H9 (cell line): ENCODE measurements around the gene OLIG2. TPM values are rescaled to one million over a fixed set of nuclear protein-coding genes. Genes with fewer than 3 reads are reported as not detected.

Experiments
- DNase-seq: peaks from one replicate; pipeline ENCODE4 v3.0.0-alpha.2; 2017
- H2AFZ ChIP-seq: one replicate; pipeline ENCODE4 v1.6.1; 2013; ENCODE audit warnings: mild to moderate bottlenecking, low read length, control low read depth, moderate library complexity
- H2AK5ac ChIP-seq: 2 replicates; pipeline ENCODE4 v1.6.1; 2013; ENCODE audit warnings: low read length, control low read depth, mixed read lengths; ENCODE audit not compliant: insufficient read length
- H2BK120ac ChIP-seq: one replicate; pipeline ENCODE4 v1.6.1; 2013; ENCODE audit warnings: low read depth, mild to moderate bottlenecking, low read length, control low read depth, inconsistent platforms; ENCODE audit not compliant: poor library complexity, severe bottlenecking
- H2BK12ac ChIP-seq: 2 replicates; pipeline ENCODE4 v1.6.1; 2013; ENCODE audit warnings: low read length, control low read depth, mixed read lengths, low read depth; ENCODE audit not compliant: insufficient read length
- H2BK15ac ChIP-seq: 2 replicates; pipeline ENCODE4 v1.6.1; 2013; ENCODE audit warnings: low read depth, low read length, control low read depth
- H2BK20ac ChIP-seq: one replicate; pipeline ENCODE4 v1.6.1; 2013; ENCODE audit warnings: low read depth, mild to moderate bottlenecking, low read length, control low read depth, inconsistent platforms; ENCODE audit not compliant: poor library complexity, severe bottlenecking
- H2BK5ac ChIP-seq: 2 replicates; pipeline ENCODE4 v1.6.1; 2013; ENCODE audit warnings: low read length, control low read depth, mixed read lengths; ENCODE audit not compliant: insufficient read length
- H3K14ac ChIP-seq: 2 replicates; pipeline ENCODE4 v1.6.1; 2013; ENCODE audit warnings: low read length, control low read depth; ENCODE audit not compliant: insufficient read depth
- H3K18ac ChIP-seq: 2 replicates; pipeline ENCODE4 v1.6.1; 2013; ENCODE audit warnings: low read depth, mild to moderate bottlenecking, mixed read lengths, low read length, control low read depth; ENCODE audit not compliant: insufficient read length
- H3K23ac ChIP-seq: 2 replicates; pipeline ENCODE4 v1.6.1; 2013; ENCODE audit warnings: low read length, control low read depth, mixed read lengths, low read depth; ENCODE audit not compliant: insufficient read length
- H3K23me2 ChIP-seq: 2 replicates; pipeline ENCODE4 v1.6.1; 2013; ENCODE audit warnings: low read depth, mild to moderate bottlenecking, mixed read lengths, low read length, control low read depth; ENCODE audit not compliant: insufficient read length, poor library complexity, severe bottlenecking
- H3K27ac ChIP-seq: 2 replicates; pipeline ENCODE4 v1.5.1; 2013; ENCODE audit warnings: low read length, control low read depth, mixed read lengths, low read depth; ENCODE audit not compliant: insufficient read length
- H3K27me3 ChIP-seq: 2 replicates; pipeline ENCODE4 v1.6.1; 2013; ENCODE audit warnings: low read length, control low read depth, inconsistent platforms; ENCODE audit not compliant: insufficient read depth
- H3K4ac ChIP-seq: 2 replicates; pipeline ENCODE4 v1.6.1; 2013; ENCODE audit warnings: low read depth, mild to moderate bottlenecking, control low read depth, inconsistent platforms, low read length, moderate library complexity
- H3K4me1 ChIP-seq: 2 replicates; pipeline ENCODE4 v1.6.1; 2013; ENCODE audit warnings: low read length, control low read depth, inconsistent platforms; ENCODE audit not compliant: insufficient read depth
- H3K4me2 ChIP-seq: 2 replicates; pipeline ENCODE4 v1.6.1; 2013; ENCODE audit warnings: low read length, control low read depth, mixed read lengths; ENCODE audit not compliant: insufficient read length, insufficient read depth
- H3K56ac ChIP-seq: 2 replicates; pipeline ENCODE4 v1.6.1; 2013; ENCODE audit warnings: low read depth, mild to moderate bottlenecking, mixed read lengths, low read length, control low read depth; ENCODE audit not compliant: insufficient read length
- H3K79me1 ChIP-seq: 2 replicates; pipeline ENCODE4 v1.6.1; 2013; ENCODE audit warnings: low read depth, mild to moderate bottlenecking, moderate library complexity, low read length, control low read depth, inconsistent platforms; ENCODE audit not compliant: insufficient read depth, poor library complexity, severe bottlenecking
- H3K79me2 ChIP-seq: 2 replicates; pipeline ENCODE4 v1.6.1; 2013; ENCODE audit warnings: low read length, control low read depth, inconsistent platforms; ENCODE audit not compliant: insufficient read depth
- H3K9ac ChIP-seq: 2 replicates; pipeline ENCODE4 v1.6.1; 2013; ENCODE audit warnings: low read length, control low read depth, mixed read lengths; ENCODE audit not compliant: insufficient read length; ENCODE audit errors: extremely low read depth
- H3K9me3 ChIP-seq: one replicate; pipeline ENCODE4 v1.6.1; 2013; ENCODE audit warnings: low read depth, low read length, inconsistent platforms; ENCODE audit not compliant: control insufficient read depth
- H3T11ph ChIP-seq: one replicate; pipeline ENCODE4 v1.6.1; 2013; ENCODE audit warnings: mild to moderate bottlenecking, low read length, control low read depth, inconsistent platforms
- H4K20me1 ChIP-seq: one replicate; pipeline ENCODE4 v1.6.1; 2013; ENCODE audit not compliant: control insufficient read depth, insufficient read length, insufficient read depth
- H4K5ac ChIP-seq: 2 replicates; pipeline ENCODE4 v1.6.1; 2013; ENCODE audit warnings: low read depth, mild to moderate bottlenecking, mixed read lengths, low read length, control low read depth; ENCODE audit not compliant: insufficient read length
- H4K8ac ChIP-seq: replicated peaks from 2 replicates; pipeline ENCODE4 v1.6.1; 2013; ENCODE audit warnings: low read length, control low read depth, mixed read lengths, low read depth; ENCODE audit not compliant: insufficient read length
- H4K91ac ChIP-seq: 2 replicates; pipeline ENCODE4 v1.6.1; 2013; ENCODE audit warnings: low read depth, mild to moderate bottlenecking, moderate library complexity, mixed read lengths, low read length, control low read depth; ENCODE audit not compliant: insufficient read length
- H3K27ac Mint-ChIP-seq, 3 experiments: 2 replicates in 2 of 3; 3 replicates in 1 of 3; pipeline ENCODE4 v1.8.0; 2020 to 2021; ENCODE audit warnings: mixed read lengths in 3 of 3, mild to moderate bottlenecking in 1 of 3, moderate library complexity in 1 of 3
- H3K27me3 Mint-ChIP-seq: 2 replicates; pipeline ENCODE4 v1.8.0; 2021; ENCODE audit warnings: low read depth, mild to moderate bottlenecking, moderate library complexity, mixed read lengths
- H3K36me3 Mint-ChIP-seq, 3 experiments: 2 replicates in 2 of 3; 3 replicates in 1 of 3; pipeline ENCODE4 v1.8.0; 2020 to 2021; ENCODE audit warnings: low read depth in 3 of 3, mixed read lengths in 3 of 3; ENCODE audit not compliant: insufficient read depth in 1 of 3
- H3K4me1 Mint-ChIP-seq, 2 experiments: 2 replicates each; pipeline ENCODE4 v1.8.0; 2020; ENCODE audit warnings: mixed read lengths in 2 of 2
- H3K4me3 Mint-ChIP-seq, 2 experiments: 2 replicates in 1 of 2; 3 replicates in 1 of 2; pipeline ENCODE4 v1.8.0; 2020 to 2021; ENCODE audit warnings: mild to moderate bottlenecking in 2 of 2, mixed read lengths in 2 of 2, moderate library complexity in 1 of 2
- H3K9me3 Mint-ChIP-seq, 2 experiments: 2 replicates in 1 of 2; 3 replicates in 1 of 2; pipeline ENCODE4 v1.8.0; 2020; ENCODE audit warnings: mild to moderate bottlenecking in 2 of 2, mixed read lengths in 2 of 2, moderate library complexity in 1 of 2
- WGBS: extraction: QIAGEN DNeasy Blood & Tissue Kit; methylation state at CpG from one replicate; pipeline ENCODE4 v1.1.7; 2013; ENCODE audit warnings: missing lambda C conversion rate, low lambda C conversion rate, mixed read lengths; ENCODE audit not compliant: insufficient read length; ENCODE audit errors: extremely low coverage; 5-methylcytosine and 5-hydroxymethylcytosine counted together
- total RNA-seq: library from RNA; stranded (reverse); gene quantifications from 2 replicates; pipeline ENCODE4 v1.2.1, GENCODE V29; 2021
- TF ChIP-seq, protein P1 (sequence below): fragments of 200-600 bp; sonication (generic); conservative IDR thresholded peaks from 3 replicates; pipeline ENCODE4 v1.8.0; 2021; ENCODE audit warnings: antibody characterized with exemption, mild to moderate bottlenecking

Gene OLIG2
- total RNA-seq, 1 experiment from 2014 or later: 1.4 TPM

DNA sequence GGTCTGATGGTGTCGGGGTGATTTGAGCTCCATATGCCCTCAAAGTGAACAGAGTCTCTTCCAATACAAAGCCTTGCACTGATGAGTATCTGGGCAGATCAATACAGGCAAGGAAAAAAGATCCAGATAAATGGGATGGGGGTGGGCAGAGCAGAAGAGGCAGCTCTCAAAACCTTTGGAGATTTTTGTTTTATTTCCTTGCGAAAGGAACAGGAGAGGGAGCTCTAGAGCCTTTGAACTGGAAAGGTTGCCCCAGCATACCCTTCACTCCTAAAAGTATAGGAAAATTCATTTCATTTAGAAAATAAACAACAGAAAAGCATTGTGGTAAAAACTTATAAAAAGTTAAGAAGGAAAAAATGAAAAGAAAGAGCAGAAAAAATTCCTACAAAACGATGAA, 31.4 kb upstream of the OLIG2 start:
- no peak for DNase-seq
- H3K4me2 ChIP-seq: no peak overlapping the region
- H3K36me3 Mint-ChIP-seq: peaks cover 0 to 7% (median 3%) of the 10 kb centered on the region in 3 experiments; a peak in 3 of 7 replicates
- H3K27me3 ChIP-seq: no peaks in the 10 kb centered on the region
- no peak overlapping the region for H2BK20ac ChIP-seq
- no peaks in the 10 kb centered on the region for H3K23me2 ChIP-seq
- no peaks in the 10 kb centered on the region for H3K79me1 ChIP-seq
- H4K91ac ChIP-seq: no peak overlapping the region
- H3K9me3 ChIP-seq: no peaks in the 10 kb centered on the region
- no peak overlapping the region for H2AFZ ChIP-seq
- no peak overlapping the region for H4K8ac ChIP-seq
- no peak overlapping the region for H3K23ac ChIP-seq
- H3K4me1 Mint-ChIP-seq: peaks cover 18 to 30% of the 10 kb centered on the region in 2 experiments
- H3K27ac Mint-ChIP-seq: no peak overlapping the region
- no CpG with 5 or more reads among the region's 3 CpGs for whole genome bisulfite sequencing
- no peak overlapping the region for H3K4me3 Mint-ChIP-seq
- H3K4ac ChIP-seq: no peak overlapping the region
- no peak overlapping the region for H3K9ac ChIP-seq
- H2BK15ac ChIP-seq: no peak overlapping the region
- no peak overlapping the region for H3K27ac ChIP-seq
- no peaks in the 10 kb centered on the region for H3K79me2 ChIP-seq
- H3K56ac ChIP-seq: no peak overlapping the region
- no peak overlapping the region for H3T11ph ChIP-seq
- H3K9me3 Mint-ChIP-seq: peaks cover 6 to 9% of the 10 kb centered on the region in 2 experiments; a peak in 4 of 5 replicates
- H2BK5ac ChIP-seq: no peak overlapping the region
- no peak overlapping the region for H2AK5ac ChIP-seq
- no peak overlapping the region for H2BK12ac ChIP-seq
- H3K27me3 Mint-ChIP-seq: peaks cover 2% of the 10 kb centered on the region; the same call in 1 of the 2 replicates
- H4K5ac ChIP-seq: no peak overlapping the region
- TF ChIP-seq, protein P1, sequence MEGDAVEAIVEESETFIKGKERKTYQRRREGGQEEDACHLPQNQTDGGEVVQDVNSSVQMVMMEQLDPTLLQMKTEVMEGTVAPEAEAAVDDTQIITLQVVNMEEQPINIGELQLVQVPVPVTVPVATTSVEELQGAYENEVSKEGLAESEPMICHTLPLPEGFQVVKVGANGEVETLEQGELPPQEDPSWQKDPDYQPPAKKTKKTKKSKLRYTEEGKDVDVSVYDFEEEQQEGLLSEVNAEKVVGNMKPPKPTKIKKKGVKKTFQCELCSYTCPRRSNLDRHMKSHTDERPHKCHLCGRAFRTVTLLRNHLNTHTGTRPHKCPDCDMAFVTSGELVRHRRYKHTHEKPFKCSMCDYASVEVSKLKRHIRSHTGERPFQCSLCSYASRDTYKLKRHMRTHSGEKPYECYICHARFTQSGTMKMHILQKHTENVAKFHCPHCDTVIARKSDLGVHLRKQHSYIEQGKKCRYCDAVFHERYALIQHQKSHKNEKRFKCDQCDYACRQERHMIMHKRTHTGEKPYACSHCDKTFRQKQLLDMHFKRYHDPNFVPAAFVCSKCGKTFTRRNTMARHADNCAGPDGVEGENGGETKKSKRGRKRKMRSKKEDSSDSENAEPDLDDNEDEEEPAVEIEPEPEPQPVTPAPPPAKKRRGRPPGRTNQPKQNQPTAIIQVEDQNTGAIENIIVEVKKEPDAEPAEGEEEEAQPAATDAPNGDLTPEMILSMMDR: peak; percentile 73
- H3K4me1 ChIP-seq: no peaks in the 10 kb centered on the region
- H4K20me1 ChIP-seq: no peaks in the 10 kb centered on the region
- no peak overlapping the region for H3K14ac ChIP-seq
- H3K18ac ChIP-seq: no peak overlapping the region
- no peak overlapping the region for H2BK120ac ChIP-seq
